ENCODE data around the gene CARMIL1. TPM values are rescaled to one million over a fixed set of nuclear protein-coding genes. Genes with fewer than 3 reads are reported as not detected.

The CARMIL1 gene
- total and polyA plus RNA-seq, 10 donors, result 3.7 to 34.8 (median 9.3) TPM

DNA sequence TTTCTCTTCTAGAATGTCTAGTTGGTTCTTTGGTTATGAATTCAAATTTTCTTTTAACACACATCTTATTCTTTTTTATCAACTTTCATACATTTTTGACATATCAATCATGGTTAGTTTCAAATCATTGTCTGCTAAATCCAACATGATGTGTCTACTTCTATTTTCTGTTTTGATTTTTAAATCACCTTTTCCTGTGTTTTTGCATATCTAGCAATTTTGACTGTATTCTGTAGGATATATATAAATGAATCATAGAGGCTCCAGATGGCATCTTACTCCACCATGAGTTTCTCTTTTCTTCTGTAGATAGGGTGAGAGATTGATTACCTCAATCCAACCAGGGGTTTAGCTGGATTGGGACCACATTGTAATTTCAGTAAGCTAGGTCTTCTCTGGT is 34.3 kb upstream of the CARMIL1 start:
- H3K27ac ChIP-seq, result no peak overlapping the region
- DNase-seq, result no peak
- no peaks in the 10 kb centered on the region for H3K27me3 ChIP-seq (replicated peaks in 1 of 7)
- H3K9me3 ChIP-seq, result no peaks in the 10 kb centered on the region
- intact Hi-C loops (cut with DNase I; ENCODE audit: low total_unique reads), result no loop called here
- TF ChIP-seq POLR2A (IDR thresholded peaks at IDR 0.05) (no peak), POLR2AphosphoS5 (IDR thresholded peaks at IDR 0.05) (no peak)
- TF ChIP-seq, protein P1, sequence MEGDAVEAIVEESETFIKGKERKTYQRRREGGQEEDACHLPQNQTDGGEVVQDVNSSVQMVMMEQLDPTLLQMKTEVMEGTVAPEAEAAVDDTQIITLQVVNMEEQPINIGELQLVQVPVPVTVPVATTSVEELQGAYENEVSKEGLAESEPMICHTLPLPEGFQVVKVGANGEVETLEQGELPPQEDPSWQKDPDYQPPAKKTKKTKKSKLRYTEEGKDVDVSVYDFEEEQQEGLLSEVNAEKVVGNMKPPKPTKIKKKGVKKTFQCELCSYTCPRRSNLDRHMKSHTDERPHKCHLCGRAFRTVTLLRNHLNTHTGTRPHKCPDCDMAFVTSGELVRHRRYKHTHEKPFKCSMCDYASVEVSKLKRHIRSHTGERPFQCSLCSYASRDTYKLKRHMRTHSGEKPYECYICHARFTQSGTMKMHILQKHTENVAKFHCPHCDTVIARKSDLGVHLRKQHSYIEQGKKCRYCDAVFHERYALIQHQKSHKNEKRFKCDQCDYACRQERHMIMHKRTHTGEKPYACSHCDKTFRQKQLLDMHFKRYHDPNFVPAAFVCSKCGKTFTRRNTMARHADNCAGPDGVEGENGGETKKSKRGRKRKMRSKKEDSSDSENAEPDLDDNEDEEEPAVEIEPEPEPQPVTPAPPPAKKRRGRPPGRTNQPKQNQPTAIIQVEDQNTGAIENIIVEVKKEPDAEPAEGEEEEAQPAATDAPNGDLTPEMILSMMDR (IDR thresholded peaks at IDR 0.05 in 8 of 11, conservative IDR thresholded peaks at IDR 0.05 in 3 of 11), result no peak
- no peak overlapping the region for H3K4me3 ChIP-seq
- H3K36me3 ChIP-seq, result no peaks in the 10 kb centered on the region
- H3K4me1 ChIP-seq, result no peaks in the 10 kb centered on the region

DNA sequence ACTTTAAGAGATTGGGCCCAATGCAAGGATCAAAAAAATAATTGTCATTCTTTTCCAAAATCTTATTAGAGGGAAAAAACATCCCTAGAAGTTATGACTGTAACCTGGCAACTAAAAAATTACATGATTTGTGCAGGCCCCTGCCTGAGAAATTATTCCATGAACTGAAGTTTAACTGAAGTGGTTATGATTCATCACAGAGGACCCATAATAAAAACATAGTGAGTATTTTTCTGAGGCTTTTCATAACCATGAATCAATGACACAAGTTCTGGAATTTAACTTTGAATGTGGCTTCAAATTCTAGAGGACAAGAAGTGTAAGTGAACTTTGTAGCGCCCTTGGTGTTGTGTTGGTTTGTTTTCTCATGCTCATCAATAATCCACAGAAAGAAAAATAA is 31.1 kb upstream of the CARMIL1 start:
- Histone ChIP-seq H3K4me1 (no peaks in the 10 kb centered on the region), H3K36me3 (no peaks in the 10 kb centered on the region), H3K9me3 (no peaks in the 10 kb centered on the region), H3K4me3 (no peak overlapping the region), H3K27ac (no peak overlapping the region), H3K27me3 (replicated peaks in 1 of 7) (no peaks in the 10 kb centered on the region)
- DNase-seq, result no peak
- 93 to 100% (median 93%) methylated on average over 1 of the region's 1 CpG for WGBS, 5 donors
- TF ChIP-seq, protein P1 (IDR thresholded peaks at IDR 0.05 in 8 of 11, conservative IDR thresholded peaks at IDR 0.05 in 3 of 11), result no peak
- TF ChIP-seq POLR2A (IDR thresholded peaks at IDR 0.05), result no peak
- no peak for TF ChIP-seq POLR2AphosphoS5 (IDR thresholded peaks at IDR 0.05)
- intact Hi-C loops (cut with DNase I; ENCODE audit: low total_unique reads), result no loop called here

DNA sequence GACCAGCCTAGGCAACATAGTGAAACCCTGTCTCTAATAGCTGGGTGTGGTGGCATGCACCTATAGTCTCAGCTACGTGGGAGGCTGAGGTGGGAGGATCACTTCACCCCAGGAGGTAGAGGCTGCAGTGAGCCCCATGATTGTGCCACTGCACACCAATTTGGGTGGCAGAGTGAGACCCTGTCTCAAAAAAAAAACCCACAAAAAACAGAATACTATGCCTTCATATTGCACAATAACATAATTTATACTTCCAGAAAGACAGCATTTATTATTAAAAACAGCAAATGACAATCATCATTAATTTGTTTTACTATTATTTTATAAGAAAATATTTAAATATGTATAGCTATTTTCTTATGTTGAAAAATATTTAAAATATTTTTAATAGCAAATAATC is 30.0 kb upstream of the CARMIL1 start:
- Histone ChIP-seq H3K27ac (no peak overlapping the region), H3K27me3 (replicated peaks in 1 of 7) (no peaks in the 10 kb centered on the region), H3K36me3 (no peaks in the 10 kb centered on the region), H3K4me1 (no peaks in the 10 kb centered on the region), H3K9me3 (no peaks in the 10 kb centered on the region), H3K4me3 (no peak overlapping the region)
- WGBS, 5 donors, result 69 to 94% (median 80%) methylated on average over 1 of the region's 1 CpG
- intact Hi-C loops (cut with DNase I; ENCODE audit: low total_unique reads), result no loop called here
- TF ChIP-seq POLR2AphosphoS5 (IDR thresholded peaks at IDR 0.05), result no peak
- no peak for TF ChIP-seq POLR2A (IDR thresholded peaks at IDR 0.05)
- TF ChIP-seq, protein P1 (IDR thresholded peaks at IDR 0.05 in 8 of 11, conservative IDR thresholded peaks at IDR 0.05 in 3 of 11), result no peak
- DNase-seq, result no peak

DNA sequence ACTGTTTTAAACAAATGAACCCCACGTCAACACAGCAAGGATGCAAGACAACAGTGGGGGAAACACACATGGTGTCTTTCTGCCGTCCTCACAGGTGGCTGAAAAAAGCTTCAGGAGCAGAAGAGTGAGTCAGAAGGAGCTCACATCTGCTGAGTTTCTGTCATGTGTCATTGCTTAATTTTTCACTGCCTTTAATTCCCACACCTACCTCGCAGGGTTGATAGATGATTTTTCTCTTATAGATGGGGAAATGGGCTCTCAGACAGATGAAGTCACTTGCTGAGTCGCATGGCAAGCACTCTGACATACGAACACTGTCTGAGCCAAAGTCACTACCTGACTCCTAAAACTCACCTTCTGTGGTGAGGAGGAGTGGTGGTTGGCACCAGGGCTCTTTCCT is 28.3 kb upstream of the CARMIL1 start:
- 59 to 72% (median 63%) methylated on average over 5 of the region's 5 CpGs for WGBS, 5 donors
- Histone ChIP-seq H3K4me3 (no peak overlapping the region), H3K9me3 (no peaks in the 10 kb centered on the region), H3K27me3 (replicated peaks in 1 of 7) (no peaks in the 10 kb centered on the region), H3K27ac (no peak overlapping the region), H3K36me3 (no peaks in the 10 kb centered on the region), H3K4me1 (no peaks in the 10 kb centered on the region)
- intact Hi-C loops (cut with DNase I; ENCODE audit: low total_unique reads), result no loop called here
- DNase-seq, result no peak
- TF ChIP-seq POLR2AphosphoS5 (IDR thresholded peaks at IDR 0.05), result no peak

DNA sequence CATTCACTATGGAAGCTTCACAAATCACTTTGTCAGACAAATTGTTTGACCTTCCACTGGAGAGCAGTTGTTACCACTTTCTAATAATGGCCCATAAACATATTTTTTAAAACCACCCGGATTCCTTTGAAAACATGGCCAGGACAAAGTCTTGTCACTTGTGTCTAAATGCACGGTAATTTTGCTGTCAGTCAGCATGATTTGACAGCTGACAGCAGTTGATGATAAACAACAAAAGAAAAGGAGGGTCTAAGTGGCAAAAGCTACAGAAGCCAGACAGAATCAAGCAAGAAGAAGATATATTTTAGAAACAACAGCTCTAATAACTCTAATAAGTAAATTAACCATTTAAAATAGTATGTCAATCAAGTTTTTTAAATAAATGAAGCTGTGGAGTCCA is 27.7 kb upstream of the CARMIL1 start:
- Histone ChIP-seq H3K9me3 (no peaks in the 10 kb centered on the region), H3K27me3 (replicated peaks in 1 of 7) (no peaks in the 10 kb centered on the region), H3K4me3 (no peak overlapping the region), H3K27ac (no peak overlapping the region), H3K4me1 (no peaks in the 10 kb centered on the region), H3K36me3 (no peaks in the 10 kb centered on the region)
- no peak for DNase-seq
- TF ChIP-seq, protein P1 (IDR thresholded peaks at IDR 0.05 in 8 of 11, conservative IDR thresholded peaks at IDR 0.05 in 3 of 11), result no peak
- TF ChIP-seq POLR2AphosphoS5 (IDR thresholded peaks at IDR 0.05), result no peak
- TF ChIP-seq POLR2A (IDR thresholded peaks at IDR 0.05), result no peak
- 67 to 84% (median 76%) methylated on average over 2 of the region's 2 CpGs for WGBS, 5 donors
- intact Hi-C loops (cut with DNase I; ENCODE audit: low total_unique reads), result no loop called here

Data from spleen (tissue), 11 donors.